GM19351 (cell line): ENCODE data around the gene ITFG1.
"Not testable (repeated sequence)": the region's sequence is repeated elsewhere in the genome, so short reads cannot be mapped to it uniquely, and the experiment has no call there.

Source experiments
- ATAC-seq: cut with Tn5 transposase; IDR thresholded peaks from one replicate; pipeline ENCODE4 v1.9.1; 2021; ENCODE audit warnings: mild to moderate bottlenecking, moderate library complexity; ENCODE audit not compliant: unreplicated experiment

ITFG1 gene

GRCh38 chr16:47250983-47251382, 209.9 kb downstream of the ITFG1 start:
- ATAC-seq, result no peak

GRCh38 chr16:47247690-47248089, 213.2 kb downstream of the ITFG1 start:
- no peak for ATAC-seq

GRCh38 chr16:47244206-47244605, 216.7 kb downstream of the ITFG1 start:
- ATAC-seq, result no peak

- ATAC-seq, result no peak
These were observed 219.8 kb downstream of the ITFG1 start for GRCh38 chr16:47241061-47241460.

- no peak for ATAC-seq
These were observed 224.1 kb downstream of the ITFG1 start for GRCh38 chr16:47236716-47237115.

- ATAC-seq, result no peak
These were observed 230.6 kb downstream of the ITFG1 start for GRCh38 chr16:47230296-47230695.

GRCh38 chr16:47229053-47230050, 231.5 kb downstream of the ITFG1 start:
- no peak for ATAC-seq

GRCh38 chr16:47228241-47228640, 232.6 kb downstream of the ITFG1 start:
- no peak for ATAC-seq

GRCh38 chr16:47213761-47214440, 247.0 kb downstream of the ITFG1 start:
- ATAC-seq, result no peak

- no peak for ATAC-seq
These were observed 249.6 kb downstream of the ITFG1 start for GRCh38 chr16:47211218-47211617.

GRCh38 chr16:47204736-47205504, 255.9 kb downstream of the ITFG1 start:
- ATAC-seq, result no peak

GRCh38 chr16:47203433-47203832, 257.4 kb downstream of the ITFG1 start:
- ATAC-seq, result not testable (repeated sequence)

- ATAC-seq, result no peak
These were observed 262.7 kb downstream of the ITFG1 start for GRCh38 chr16:47198180-47198575.

GRCh38 chr16:47197536-47198179, 263.2 kb downstream of the ITFG1 start:
- no peak for ATAC-seq

GRCh38 chr16:47196457-47196856, 264.4 kb downstream of the ITFG1 start:
- ATAC-seq, result no peak

- ATAC-seq, result no peak
These were observed 278.5 kb downstream of the ITFG1 start for GRCh38 chr16:47182318-47182717.

GRCh38 chr16:47181066-47181465, 279.8 kb downstream of the ITFG1 start:
- ATAC-seq, result not testable (repeated sequence)

- no peak for ATAC-seq
These were observed 280.8 kb downstream of the ITFG1 start for GRCh38 chr16:47180073-47180472.

- no peak for ATAC-seq
These were observed 285.7 kb downstream of the ITFG1 start for GRCh38 chr16:47175152-47175551.

GRCh38 chr16:47162670-47163420, 298.0 kb downstream of the ITFG1 start:
- ATAC-seq, result no peak
